ENCODE measurements around the gene ZC3H12D. TPM values are rescaled to one million over a fixed set of nuclear protein-coding genes. Genes with fewer than 3 reads are reported as not detected.

ZC3H12D gene
- total and polyA plus RNA-seq, 2 experiments from 2014 or later: 0.24 to 0.72 TPM

- Histone ChIP-seq H3K9me3 (ENCODE audit: low read depth) (no peaks in the 10 kb centered on the region), H3K27ac (peak overlapping the region; percentile 14), H3K27me3 (no peaks in the 10 kb centered on the region), H3K36me3 (peaks cover 36% of the 10 kb centered on the region), H3K4me3 (no peak overlapping the region), H3K4me1 (ENCODE audit: low read depth) (peaks cover 7% of the 10 kb centered on the region)
- DNase-seq (ENCODE audit: low read depth in 1 of 2, low spot score in 1 of 2): peak in 1 of 2 donors; percentile 71
- no peak for TF ChIP-seq CTCF (IDR thresholded peaks at IDR 0.05; ENCODE audit: low read depth, low read length)
Measured at GRCh38 chr6:149405823-149406765, 78.7 kb downstream of the ZC3H12D start.

DNA sequence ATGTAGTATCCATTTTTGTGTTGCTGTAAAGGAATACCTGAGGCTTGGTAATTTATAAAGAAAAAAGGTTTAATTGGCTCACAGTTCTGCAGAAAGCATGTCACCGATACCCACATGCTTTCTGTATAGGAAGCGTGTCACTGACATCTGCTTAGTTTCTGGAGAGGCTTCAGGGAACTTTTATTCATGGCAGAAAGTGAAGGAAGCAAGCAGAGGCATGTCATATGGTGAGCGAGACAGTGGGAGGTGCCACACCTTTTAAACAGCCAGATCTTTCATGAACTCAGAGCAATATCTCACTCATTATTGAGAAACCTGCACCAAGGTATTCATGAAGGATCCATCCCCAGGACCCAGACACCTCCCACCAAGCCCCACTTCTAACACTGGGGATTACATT lies 81.3 kb downstream of the ZC3H12D start:
- H3K4me1 ChIP-seq (ENCODE audit: low read depth): no peaks in the 10 kb centered on the region
- no peak for TF ChIP-seq CTCF (IDR thresholded peaks at IDR 0.05; ENCODE audit: low read depth, low read length)
- H3K9me3 ChIP-seq (ENCODE audit: low read depth): no peaks in the 10 kb centered on the region
- H3K27ac ChIP-seq: no peak overlapping the region
- H3K27me3 ChIP-seq: no peaks in the 10 kb centered on the region
- H3K4me3 ChIP-seq: no peak overlapping the region
- H3K36me3 ChIP-seq: peaks cover 47% of the 10 kb centered on the region
- no peak for DNase-seq (ENCODE audit: low read depth in 1 of 2, low spot score in 1 of 2)

DNA sequence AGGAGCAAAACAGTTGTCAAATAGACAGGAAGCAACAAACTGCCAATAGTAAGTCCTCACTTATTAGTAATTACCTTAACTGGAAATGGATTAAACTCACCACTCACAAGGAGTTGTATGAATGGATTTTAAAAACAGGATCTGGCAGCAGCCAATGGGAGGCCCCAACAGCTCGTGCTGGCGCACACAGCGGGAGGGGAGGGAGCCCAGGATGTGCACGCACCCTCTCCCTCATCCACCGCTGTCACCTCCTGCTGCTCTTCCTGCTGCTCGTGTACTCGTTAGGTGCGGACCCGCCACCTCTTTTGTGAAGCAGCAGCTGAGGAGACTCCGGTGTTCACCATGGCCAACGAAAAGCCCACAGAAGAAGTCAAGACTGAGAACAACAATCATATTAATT lies 84.8 kb downstream of the ZC3H12D start, which contains the start of gene SUMO4:
Gene SUMO4 (plus strand): TSS at position 213 of the 400 bp plus-strand sequence. CDS start 130 bp downstream, at position 343.
- no peaks in the 10 kb centered on the region for H3K9me3 ChIP-seq (ENCODE audit: low read depth)
- no peaks in the 10 kb centered on the region for H3K4me1 ChIP-seq (ENCODE audit: low read depth)
- H3K27ac ChIP-seq: no peak within 1 kb of the TSS
- H3K4me3 ChIP-seq: no peak within 1 kb of the TSS
- DNase-seq (ENCODE audit: low read depth in 1 of 2, low spot score in 1 of 2): no peak
- no peaks in the 10 kb centered on the region for H3K27me3 ChIP-seq
- TF ChIP-seq CTCF (IDR thresholded peaks at IDR 0.05; ENCODE audit: low read depth, low read length): no peak
- peaks cover 56% of the 10 kb centered on the region for H3K36me3 ChIP-seq

DNA sequence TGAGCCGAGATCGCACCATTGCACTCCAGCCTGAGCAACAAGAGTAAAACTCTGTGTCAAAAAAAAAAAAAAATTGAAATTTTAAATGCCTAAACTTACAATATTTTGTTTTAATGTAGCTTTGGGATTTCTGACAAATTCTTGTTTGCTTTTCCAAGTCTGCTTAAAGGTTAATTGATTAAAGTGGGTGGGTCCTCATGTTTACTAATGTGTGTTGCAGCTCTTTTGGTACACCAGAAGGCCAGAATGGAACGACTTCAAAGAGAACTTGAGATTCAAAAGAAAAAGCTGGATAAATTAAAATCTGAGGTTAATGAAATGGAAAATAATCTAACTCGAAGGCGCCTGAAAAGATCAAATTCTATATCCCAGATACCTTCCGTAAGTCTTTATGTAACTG lies 87.4 kb downstream of the ZC3H12D start:
- Histone ChIP-seq H3K27ac (no peak overlapping the region), H3K9me3 (ENCODE audit: low read depth) (no peaks in the 10 kb centered on the region), H3K27me3 (no peaks in the 10 kb centered on the region), H3K4me3 (no peak overlapping the region), H3K4me1 (ENCODE audit: low read depth) (no peaks in the 10 kb centered on the region), H3K36me3 (peaks cover 40% of the 10 kb centered on the region)
- TF ChIP-seq CTCF (IDR thresholded peaks at IDR 0.05; ENCODE audit: low read depth, low read length): no peak
- no peak for DNase-seq (ENCODE audit: low read depth in 1 of 2, low spot score in 1 of 2)

Other genes with a start within 250 kb of the ZC3H12D start
- 26.5 and 39.0 TPM in 2 replicates for gene TAB2, start 167.3 kb downstream of the ZC3H12D start, total RNA-seq
- 13.8 and 23.0 TPM in 2 replicates for gene TAB2, start 167.3 kb downstream of the ZC3H12D start, polyA plus RNA-seq
- gene SUMO4, start 84.8 kb downstream of the ZC3H12D start, total RNA-seq: 0.70 and 3.3 TPM in 2 replicates
- gene SUMO4, start 84.8 kb downstream of the ZC3H12D start, polyA plus RNA-seq: 0.72 and 1.4 TPM in 2 replicates
- gene PPIL4, start 61.0 kb upstream of the ZC3H12D start, total RNA-seq: 23.0 and 33.1 TPM in 2 replicates
- 29.5 and 41.8 TPM in 2 replicates for gene PPIL4, start 61.0 kb upstream of the ZC3H12D start, polyA plus RNA-seq
- gene GINM1, start 81.4 kb upstream of the ZC3H12D start, total RNA-seq: 33.0 and 35.8 TPM in 2 replicates
- gene GINM1, start 81.4 kb upstream of the ZC3H12D start, polyA plus RNA-seq: 50.4 and 68.9 TPM in 2 replicates
- 11.5 and 16.1 TPM in 2 replicates for gene KATNA1, start 163.7 kb upstream of the ZC3H12D start, total RNA-seq
- 22.5 and 34.9 TPM in 2 replicates for gene KATNA1, start 163.7 kb upstream of the ZC3H12D start, polyA plus RNA-seq
- 9.9 and 13.2 TPM in 2 replicates for gene LATS1, start 233.1 kb upstream of the ZC3H12D start, total RNA-seq
- gene LATS1, start 233.1 kb upstream of the ZC3H12D start, polyA plus RNA-seq: 7.2 and 11.3 TPM in 2 replicates

All from cardiac muscle cell (in vitro differentiated cells and primary cell).